Body of pancreas (tissue), 4 donors: Measurements from ENCODE around the gene IFNA10.
"Not testable (repeated sequence)": the region's sequence is repeated elsewhere in the genome, so short reads cannot be mapped to it uniquely, and the experiment has no call there.

Experiments used
- CTCF ChIP-seq, 7 experiments: fragments of 450-650 bp in 4 of 7; fragments of 200-600 bp in 3 of 7; sonication (generic) in 3 of 7; IDR thresholded peaks; one replicate each; pipeline ENCODE4 v1.5.1; 2016 to 2019; ENCODE audit warnings: antibody characterized with exemption in 7 of 7
- POLR2A ChIP-seq, 3 donors: fragments of 450-650 bp; IDR thresholded peaks; one replicate each; pipeline ENCODE4 v1.6.1; 2016; ENCODE audit warnings: antibody characterized with exemption in 3 of 3, mild to moderate bottlenecking in 2 of 3

GRCh38 chr9:21207043-21207442 lies at the start of gene IFNA10:
- not testable (repeated sequence) for TF ChIP-seq POLR2A, CTCF (IDR thresholded peaks at IDR 0.05)
